IPS-18c (cell line): ENCODE results near the gene SULF2.

Experiments used
- H3K4me3 ChIP-seq: 2 replicates; pipeline ENCODE4 v1.7.0; 2013; ENCODE audit warnings: low read depth, mild to moderate bottlenecking, low read length, moderate library complexity; ENCODE audit not compliant: insufficient read depth
- H3K9me3 ChIP-seq: one replicate; pipeline ENCODE4 v1.6.1; 2013; ENCODE audit warnings: mild to moderate bottlenecking, low read length, moderate library complexity; ENCODE audit not compliant: control insufficient read depth, insufficient read depth

Gene SULF2

DNA sequence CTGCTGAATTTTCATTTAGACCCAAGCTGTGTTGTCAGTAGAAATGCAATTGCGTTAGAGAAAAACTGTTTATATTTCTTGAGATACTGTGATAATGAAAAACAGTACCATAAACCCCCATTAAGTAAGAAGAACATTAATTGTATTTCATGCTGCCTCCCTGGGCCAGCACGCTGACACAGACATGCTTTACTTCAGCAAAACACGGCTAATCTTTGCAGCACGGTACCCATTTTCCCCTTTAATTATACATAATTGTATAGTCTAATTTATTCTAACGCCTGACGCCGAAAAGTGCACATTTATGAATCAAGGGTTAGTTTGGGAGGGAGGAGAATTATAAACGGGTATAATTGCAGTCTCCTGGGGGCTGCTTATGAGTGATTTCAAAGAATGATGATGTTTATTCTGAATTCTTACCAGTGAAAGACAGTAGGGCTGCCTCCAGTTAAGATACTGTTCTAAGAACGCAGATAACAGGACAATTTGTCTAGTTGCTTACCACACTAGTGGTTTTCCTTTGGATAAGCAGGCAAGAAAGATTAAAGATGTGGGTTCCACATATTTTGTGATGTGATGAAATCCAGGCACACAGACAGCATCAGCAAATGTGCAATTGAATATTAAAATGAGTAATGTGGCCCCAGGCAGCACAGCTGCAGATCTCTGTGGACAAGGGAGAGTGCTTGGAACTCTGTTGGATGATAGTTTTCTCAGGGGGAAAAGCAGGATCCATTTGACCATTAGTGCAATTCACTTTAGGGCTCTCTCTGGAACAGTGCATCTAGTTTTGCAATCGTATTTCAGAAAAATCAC, 4.7 kb upstream of the SULF2 start:
- Histone ChIP-seq H3K4me3 (no peak overlapping the region), H3K9me3 (no peaks in the 10 kb centered on the region)

DNA sequence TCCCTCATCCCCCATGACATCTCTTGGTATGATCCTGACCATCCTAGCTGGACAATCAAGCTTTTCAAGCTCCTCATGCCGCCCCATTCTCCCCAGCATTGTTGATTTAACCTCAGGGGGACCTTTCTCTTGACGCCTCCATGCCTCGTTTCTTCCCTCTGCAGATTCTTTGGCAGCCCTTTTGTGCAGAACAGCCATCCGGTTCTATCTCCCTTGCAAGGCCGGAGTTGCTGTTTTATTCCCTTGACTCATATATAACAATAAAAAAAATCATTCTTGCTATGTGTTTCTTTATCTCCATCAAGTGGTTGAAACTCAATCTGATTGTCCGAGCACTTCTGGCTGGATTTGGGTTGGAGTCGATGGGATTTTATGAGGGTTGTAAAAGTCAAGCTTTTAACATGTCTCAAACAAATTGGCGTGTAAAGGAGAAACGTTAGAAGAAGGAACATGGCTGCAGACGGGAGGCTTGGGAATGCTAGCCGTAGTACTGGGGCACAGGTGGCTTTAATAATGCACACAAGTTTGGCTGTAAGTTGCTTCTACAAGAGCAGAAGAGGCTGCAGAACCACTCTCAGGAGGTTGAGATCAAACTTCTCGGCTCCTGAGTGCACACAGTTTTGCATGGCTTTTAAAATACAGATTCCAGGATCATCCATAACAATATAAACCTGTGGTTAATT, 3.9 kb upstream of the SULF2 start:
- no peaks in the 10 kb centered on the region for H3K9me3 ChIP-seq
- H3K4me3 ChIP-seq, result no peak overlapping the region

DNA sequence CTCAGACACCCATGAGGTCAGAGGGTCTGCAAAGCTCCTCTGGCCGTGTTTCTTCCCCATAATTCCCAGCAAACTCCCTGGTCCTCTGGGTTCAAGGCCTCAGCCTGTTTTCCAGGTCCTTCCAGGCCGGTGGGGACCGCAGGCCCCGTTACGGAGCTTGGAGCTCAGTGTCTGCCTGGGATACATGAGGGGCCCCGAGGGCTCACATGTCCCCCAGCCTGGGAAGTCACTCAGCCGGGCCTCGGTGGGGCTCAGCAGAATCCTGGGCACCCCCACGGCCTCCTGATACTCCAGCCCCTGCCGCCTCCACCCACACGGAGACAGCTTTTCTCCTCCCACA, 3.4 kb upstream of the SULF2 start:
- no peaks in the 10 kb centered on the region for H3K9me3 ChIP-seq
- H3K4me3 ChIP-seq, result no peak overlapping the region

DNA sequence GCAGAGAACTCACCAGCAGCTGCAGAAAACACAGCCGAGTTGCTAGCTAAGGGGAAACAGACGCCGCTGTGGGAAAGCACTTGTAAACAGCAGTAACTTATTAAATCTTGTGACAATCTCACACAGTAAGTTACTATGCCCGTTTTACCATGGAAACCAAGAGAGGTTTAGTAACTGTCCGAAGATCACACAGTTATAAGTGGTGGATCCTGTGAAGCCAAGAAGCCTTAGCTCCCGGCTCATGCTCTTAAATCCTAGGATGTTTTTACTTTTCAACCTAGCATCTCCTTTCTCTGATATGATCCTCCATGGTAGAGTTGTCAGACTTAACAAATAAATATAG, 1.5 kb upstream of the SULF2 start:
- no peaks in the 10 kb centered on the region for H3K9me3 ChIP-seq
- no peak overlapping the region for H3K4me3 ChIP-seq

DNA sequence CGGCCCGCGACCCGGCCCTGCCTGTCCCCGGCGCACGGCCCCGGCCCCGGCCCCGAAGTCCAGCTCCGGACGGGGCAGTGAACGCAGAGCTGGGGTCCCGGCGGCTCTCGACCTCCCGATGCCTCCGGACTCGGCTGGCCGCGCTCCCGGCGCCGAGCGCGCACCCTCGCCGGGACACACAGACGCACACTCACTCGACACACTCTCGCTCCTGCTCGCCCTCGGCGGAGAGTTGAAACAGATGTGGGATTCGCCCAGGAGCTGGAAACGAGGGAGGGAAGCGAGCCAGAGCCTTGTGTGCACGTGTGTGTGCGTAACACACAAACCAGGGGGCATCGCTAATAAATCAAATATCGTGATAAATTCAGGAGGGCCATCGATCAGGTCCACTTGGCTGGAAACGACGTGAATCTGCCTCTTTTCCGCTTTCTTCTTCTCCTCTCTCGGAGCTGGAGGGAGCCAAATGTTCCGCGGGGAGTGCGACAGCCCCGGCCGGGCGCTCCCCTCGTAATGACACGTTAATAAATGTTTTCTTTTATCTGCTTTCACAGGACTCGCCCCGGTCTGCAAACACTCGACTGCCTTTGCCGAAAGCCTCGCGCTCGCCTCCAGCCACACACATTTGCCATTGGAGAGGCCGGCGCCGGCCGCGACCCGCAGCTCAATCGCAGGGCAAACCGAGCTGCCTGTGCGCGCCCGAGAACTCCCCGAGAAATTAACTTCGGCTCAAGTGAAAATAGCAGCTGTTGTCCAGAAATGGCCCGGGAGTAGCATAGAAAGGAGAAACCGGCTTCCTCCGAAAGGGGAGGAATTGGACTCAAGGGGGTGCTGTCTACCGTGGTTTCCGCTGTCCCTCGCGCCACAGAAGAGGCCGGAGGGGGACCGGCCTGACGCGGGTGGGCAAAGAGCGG, 828 bp upstream of the SULF2 start:
- Histone ChIP-seq H3K4me3 (peak overlapping the region; percentile 71), H3K9me3 (no peaks in the 10 kb centered on the region)

DNA sequence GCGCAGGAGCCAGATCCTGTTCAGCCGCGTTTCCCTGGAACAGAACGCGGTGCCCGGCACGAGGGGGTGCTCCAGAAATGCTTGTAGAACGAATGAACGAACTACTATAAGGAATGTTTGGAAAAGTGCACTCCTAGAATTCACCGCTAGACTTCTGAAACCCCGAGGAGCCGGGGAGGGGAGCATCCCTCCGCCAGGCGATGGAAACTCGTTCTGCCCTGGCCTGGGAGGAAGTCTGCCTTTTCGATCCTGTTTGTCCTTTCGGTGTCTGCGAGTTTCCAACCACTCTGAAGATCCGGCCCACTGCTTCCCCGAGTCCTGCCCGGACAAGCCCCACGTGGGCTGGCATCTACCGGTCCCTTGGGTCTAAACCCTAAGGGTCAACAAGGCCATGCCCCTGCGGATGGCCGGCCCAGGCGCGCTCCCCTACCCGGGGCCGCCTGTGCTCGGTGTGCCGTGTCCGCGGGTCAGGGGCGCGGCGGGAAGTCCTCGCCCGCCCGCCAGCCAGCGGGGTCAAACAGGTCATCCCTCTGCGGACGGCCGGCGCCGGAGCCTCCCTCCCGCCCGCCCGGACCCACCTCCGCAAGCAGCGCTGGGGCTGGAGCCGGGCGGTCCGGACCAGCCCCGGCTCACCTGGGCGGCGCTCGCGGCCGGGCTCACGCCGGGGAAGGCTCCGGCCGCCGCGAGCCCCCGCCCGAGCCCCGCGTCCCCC, 526 bp downstream of the SULF2 start:
- H3K4me3 ChIP-seq, result peak overlapping the region; percentile 65
- H3K9me3 ChIP-seq, result no peaks in the 10 kb centered on the region

DNA sequence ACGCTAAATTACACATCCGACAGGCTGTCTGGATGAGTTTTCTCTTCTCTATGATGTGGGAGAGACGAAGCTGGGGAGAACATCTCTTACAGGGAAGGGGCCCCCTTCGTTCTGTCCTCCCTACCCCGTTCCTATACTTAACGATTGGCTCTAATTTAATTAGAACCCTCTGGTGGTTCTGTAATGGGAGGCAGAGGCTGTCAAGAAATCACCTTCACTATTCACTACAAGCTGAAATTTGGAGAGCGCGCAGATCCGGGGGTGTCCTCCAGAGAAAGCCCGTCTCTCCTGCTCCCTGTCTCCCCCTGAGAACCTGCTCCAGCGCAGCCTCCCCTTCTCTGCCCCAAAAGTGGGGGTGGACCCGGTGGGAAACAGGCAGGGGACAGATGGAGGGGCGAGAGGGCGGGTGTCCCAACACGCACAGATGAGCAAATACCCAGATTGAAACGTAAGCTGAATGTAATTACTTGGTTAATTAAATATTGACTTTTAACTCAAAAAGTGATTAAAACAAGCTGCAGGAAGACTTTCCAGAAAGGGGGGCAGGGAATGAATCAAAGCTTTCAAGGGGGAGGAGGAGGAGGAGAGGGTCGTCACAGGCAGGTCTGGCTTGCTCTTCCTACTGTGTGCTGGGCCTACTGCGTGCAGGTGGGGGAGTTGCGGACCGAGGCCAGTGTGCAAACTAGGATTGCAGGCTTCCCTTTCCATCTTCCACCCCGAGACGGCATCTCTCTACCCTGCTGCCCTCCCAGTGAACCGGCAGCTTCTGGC, 1.3 kb downstream of the SULF2 start:
- no peaks in the 10 kb centered on the region for H3K9me3 ChIP-seq
- H3K4me3 ChIP-seq, result peak overlapping the region; percentile 65

DNA sequence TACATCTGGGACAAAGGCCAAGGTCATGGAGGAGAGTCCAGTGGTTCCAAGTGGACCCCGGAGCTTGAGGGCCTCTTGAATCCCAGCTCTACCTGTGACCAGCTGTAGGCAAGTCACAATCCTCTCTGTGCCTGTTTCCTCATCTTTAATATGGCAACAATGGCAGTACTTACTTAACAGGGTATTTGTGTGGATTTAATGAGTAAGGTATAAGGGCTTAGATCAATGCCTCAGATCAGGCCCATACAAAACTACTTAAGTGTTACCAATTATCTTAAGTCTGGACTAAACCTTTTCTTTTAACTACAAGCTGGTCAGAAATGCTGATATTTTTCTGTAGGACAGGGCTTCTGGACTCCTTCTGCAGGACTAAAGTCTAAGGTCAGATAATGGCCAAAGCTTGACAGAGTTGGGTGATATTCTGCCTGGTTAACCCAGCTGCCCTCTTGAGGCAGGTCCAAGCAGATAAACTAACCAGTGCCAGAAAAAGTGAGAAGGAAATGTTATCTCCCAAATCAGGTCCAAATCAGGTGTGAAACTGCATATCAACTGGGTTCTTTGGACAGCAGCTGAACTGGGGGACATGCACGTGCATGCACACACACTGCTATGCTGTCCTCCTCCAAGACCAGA, 2.2 kb downstream of the SULF2 start:
- Histone ChIP-seq H3K4me3 (no peak overlapping the region), H3K9me3 (no peaks in the 10 kb centered on the region)

DNA sequence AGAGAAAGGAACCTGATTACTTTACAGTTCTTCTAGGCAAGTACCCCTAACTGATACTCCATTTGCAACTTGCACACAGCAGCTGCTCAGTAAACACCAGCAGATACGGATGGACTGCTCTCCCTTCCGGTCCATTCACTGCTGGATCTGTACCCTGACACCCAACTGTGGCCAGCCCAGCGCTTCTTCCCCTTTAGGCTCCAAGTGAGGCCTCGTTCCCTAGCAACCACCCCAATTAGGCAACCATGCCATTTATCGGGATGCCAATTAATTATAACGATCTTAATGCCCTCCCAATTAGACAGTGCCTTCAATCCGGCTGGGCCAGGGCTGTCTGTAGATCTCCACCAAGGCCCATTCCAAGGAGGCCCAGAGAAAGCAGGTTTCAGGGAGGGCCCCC, 3.2 kb downstream of the SULF2 start:
- no peaks in the 10 kb centered on the region for H3K9me3 ChIP-seq
- no peak overlapping the region for H3K4me3 ChIP-seq

DNA sequence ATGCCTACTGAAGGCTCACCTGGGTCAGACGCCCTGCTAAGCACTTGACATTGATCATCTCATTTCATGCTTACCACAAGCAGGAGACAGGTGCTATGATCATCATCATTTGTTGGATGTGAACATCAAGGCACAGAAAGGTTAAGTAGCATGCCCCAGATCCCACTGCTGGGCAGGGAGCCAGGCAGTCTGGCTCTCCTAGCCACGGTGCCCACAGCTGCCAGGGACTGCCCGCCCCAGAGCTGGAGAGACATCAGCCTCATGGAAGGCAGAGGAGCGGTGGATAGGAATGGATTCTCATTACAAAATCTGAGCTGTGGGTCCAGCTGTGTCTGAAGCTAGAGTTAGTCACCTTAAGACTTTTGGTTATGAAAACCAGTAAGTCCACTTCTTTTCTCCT, 3.6 kb downstream of the SULF2 start:
- Histone ChIP-seq H3K4me3 (no peak overlapping the region), H3K9me3 (no peaks in the 10 kb centered on the region)

DNA sequence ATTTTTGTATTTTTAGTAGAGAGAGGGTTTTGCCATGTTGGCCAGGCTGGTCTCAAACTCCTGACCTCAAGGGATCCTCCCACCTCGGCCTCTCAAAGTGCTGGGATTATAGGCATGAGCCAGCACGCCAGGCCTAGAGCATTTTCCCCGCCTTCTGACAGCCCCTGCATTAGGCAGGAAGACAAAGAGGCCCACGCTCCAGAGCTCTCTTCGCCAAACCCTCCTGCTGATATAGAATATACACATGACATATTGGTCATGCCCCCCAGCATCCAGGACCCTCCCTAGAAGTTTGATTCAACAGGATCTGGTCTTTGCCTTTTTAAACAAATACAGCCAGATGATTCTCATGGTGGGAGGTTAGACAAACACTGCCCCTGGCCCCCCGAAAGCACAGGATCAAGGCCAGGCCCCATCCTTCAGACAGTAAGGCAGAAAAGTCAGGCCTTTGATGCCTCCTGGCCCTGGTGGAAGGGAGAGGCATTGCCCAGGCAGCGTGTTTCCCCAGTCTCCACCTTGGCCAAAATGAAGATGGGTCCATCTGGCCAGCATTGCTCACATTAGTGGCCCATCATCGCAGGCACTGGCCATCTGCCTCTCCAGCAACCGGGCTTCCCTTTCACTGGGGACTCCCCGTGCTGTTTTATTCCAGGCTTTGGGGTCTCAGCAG, 4.4 kb downstream of the SULF2 start:
- Histone ChIP-seq H3K9me3 (no peaks in the 10 kb centered on the region), H3K4me3 (no peak overlapping the region)

DNA sequence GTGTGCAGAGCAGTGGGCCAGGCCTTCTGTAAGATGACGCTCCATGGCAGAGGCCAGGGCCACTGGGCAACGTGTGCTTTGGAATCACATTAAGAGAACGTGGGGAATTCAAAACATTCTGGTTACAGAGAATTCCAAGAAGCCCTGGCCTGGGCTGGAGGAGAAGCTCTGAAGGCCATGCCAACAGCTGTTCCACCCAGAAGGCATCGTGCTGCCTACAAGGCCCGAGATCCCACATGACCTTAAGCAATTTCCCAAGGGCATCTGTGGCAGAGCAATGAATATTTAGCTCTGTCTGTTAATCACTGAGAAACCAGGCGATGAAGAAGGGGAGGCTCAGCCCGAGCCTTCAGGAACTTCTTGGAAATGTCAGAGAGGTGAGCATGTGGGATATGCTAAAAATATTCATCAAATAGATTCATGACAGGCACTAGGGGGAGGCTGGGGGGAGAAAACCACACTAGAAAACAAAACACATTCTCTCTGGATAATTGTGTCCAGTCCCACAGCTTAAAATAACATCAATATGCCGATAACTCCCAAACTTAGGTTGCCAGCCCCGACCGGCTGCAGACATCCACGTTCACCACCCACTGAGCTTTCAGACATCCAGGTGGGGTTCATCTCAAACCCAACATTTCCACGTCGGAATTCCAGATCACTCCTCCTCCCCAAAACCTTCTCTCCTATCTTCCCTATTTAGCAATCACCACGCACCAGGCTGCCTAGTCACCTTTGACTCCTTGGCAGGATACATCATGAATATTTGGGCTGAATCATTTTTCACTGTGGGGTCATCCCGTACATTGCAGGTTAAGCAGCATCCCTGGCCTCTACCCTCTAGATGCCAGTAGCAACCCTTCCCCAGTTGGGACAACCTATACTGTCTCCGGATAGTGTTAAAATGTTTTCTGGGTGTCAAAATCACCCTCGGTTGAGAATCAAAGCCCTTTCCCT, 6.6 kb downstream of the SULF2 start:
- no peaks in the 10 kb centered on the region for H3K9me3 ChIP-seq
- H3K4me3 ChIP-seq, result no peak overlapping the region

DNA sequence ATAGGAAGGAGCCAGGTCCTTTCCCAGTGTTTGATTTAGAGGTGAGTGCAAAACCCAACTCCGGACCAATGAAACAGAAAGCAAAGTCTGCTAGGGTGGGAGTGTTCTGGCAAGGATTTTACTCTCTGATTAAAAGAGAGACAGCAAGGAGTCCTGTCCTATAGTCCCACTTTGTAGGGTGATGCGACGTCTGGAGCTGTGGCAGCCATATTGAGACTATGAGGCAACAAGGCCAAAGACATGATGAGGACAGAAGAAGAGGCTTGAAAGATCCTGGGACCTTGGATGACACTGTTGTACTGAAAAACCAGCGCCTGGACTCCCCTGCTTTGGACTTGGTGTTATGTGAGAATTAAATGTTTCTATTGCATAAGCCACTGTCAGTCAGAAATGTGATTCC, 8.1 kb downstream of the SULF2 start:
- H3K9me3 ChIP-seq, result no peaks in the 10 kb centered on the region
- H3K4me3 ChIP-seq, result no peak overlapping the region

DNA sequence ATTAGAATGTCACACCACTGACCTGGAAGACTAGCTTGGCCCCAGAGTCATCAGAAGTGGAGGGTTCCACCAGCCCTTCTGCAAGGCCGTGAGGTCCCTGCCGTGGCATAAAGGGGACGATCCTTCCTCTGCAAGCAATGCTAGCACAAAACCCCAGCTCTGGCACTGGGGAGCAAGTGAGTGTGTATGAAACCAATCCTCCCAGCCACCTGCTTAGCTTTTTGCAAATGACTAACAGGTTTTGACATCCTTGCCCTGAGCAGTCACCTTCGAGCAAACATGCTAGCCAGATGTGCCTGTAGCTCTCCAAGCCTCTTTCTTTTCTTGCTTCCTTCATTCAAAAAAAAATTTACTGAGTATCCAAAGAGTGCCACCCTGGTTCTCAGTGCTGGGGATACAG, 8.6 kb downstream of the SULF2 start:
- Histone ChIP-seq H3K4me3 (no peak overlapping the region), H3K9me3 (no peaks in the 10 kb centered on the region)

DNA sequence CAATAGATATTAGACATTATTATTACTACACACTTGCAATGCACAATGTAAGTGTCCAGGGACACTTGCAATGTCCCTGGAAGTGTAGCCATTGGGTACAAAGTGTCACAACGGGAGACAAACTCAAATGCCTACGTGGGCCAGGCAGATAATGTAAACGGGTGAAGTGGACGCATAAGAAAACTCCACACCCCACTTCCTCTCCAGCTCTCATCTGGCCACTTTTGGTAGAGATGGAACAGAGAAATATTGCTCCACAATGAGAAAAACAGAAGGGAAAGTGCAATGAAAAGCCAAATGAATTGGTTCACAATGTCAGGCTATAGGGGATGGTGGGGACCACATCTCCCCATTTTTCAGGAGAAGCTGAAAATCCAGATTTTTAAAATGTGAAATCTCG, 9.4 kb downstream of the SULF2 start:
- Histone ChIP-seq H3K4me3 (no peak overlapping the region), H3K9me3 (no peaks in the 10 kb centered on the region)
